ENCODE data around the gene OSBPL10. TPM values are rescaled to one million over a fixed set of nuclear protein-coding genes. Genes with fewer than 3 reads are reported as not detected.

The OSBPL10 gene
- total RNA-seq, 1 experiment from 2014 or later: 74.7 TPM

DNA sequence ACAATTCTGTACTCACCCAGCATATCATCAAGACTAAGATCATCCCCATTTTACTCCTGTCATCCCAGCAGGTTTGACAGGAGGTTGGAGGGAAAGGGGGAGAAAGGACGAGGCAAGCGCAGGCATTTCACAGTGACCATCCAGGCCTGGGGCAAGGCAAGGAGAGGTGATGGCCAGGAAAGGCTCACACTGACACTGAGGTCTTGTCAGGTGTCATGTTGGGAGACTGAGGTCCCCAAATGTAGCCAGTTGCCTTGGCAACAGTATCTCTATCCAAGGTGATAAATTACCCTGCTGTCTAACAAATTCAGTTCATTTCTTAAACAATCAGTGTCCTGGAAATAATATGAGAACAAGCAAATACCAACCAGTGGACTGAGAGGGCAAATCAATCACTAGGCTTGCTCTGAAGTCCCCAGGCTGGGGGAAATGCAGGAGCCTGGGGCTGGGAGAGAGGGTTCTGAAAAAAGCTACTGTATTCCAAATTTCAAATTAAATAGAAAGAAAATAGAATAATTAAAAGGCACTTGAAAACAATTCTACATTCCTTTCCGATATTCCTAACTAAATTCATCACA, 172.8 kb downstream of the OSBPL10 start:
- no peaks in the 10 kb centered on the region for H3K4me1 Mint-ChIP-seq (ENCODE audit: low read depth, unreplicated experiment)
- DNase-seq: no peak
- no peak overlapping the region for H3K27ac Mint-ChIP-seq (ENCODE audit: unreplicated experiment)
- no peaks in the 10 kb centered on the region for H3K27me3 Mint-ChIP-seq (ENCODE audit: unreplicated experiment)
- TF ChIP-seq, protein P1, sequence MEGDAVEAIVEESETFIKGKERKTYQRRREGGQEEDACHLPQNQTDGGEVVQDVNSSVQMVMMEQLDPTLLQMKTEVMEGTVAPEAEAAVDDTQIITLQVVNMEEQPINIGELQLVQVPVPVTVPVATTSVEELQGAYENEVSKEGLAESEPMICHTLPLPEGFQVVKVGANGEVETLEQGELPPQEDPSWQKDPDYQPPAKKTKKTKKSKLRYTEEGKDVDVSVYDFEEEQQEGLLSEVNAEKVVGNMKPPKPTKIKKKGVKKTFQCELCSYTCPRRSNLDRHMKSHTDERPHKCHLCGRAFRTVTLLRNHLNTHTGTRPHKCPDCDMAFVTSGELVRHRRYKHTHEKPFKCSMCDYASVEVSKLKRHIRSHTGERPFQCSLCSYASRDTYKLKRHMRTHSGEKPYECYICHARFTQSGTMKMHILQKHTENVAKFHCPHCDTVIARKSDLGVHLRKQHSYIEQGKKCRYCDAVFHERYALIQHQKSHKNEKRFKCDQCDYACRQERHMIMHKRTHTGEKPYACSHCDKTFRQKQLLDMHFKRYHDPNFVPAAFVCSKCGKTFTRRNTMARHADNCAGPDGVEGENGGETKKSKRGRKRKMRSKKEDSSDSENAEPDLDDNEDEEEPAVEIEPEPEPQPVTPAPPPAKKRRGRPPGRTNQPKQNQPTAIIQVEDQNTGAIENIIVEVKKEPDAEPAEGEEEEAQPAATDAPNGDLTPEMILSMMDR (IDR thresholded peaks at IDR 0.05; ENCODE audit: unreplicated experiment): no peak
- peaks cover 5% of the 10 kb centered on the region for H3K36me3 Mint-ChIP-seq (ENCODE audit: insufficient read depth, unreplicated experiment)
- CTCF ChIA-PET: no interaction called here
- intact Hi-C loops (cut with micrococcal nuclease; ENCODE audit: unreplicated experiment): no loop called here
- H3K9me3 Mint-ChIP-seq (ENCODE audit: low read depth, unreplicated experiment): no peaks in the 10 kb centered on the region
- BruUV-seq (replicated peaks): no TSS peak
- no peak overlapping the region for H3K4me3 Mint-ChIP-seq (ENCODE audit: low read depth, unreplicated experiment)

DNA sequence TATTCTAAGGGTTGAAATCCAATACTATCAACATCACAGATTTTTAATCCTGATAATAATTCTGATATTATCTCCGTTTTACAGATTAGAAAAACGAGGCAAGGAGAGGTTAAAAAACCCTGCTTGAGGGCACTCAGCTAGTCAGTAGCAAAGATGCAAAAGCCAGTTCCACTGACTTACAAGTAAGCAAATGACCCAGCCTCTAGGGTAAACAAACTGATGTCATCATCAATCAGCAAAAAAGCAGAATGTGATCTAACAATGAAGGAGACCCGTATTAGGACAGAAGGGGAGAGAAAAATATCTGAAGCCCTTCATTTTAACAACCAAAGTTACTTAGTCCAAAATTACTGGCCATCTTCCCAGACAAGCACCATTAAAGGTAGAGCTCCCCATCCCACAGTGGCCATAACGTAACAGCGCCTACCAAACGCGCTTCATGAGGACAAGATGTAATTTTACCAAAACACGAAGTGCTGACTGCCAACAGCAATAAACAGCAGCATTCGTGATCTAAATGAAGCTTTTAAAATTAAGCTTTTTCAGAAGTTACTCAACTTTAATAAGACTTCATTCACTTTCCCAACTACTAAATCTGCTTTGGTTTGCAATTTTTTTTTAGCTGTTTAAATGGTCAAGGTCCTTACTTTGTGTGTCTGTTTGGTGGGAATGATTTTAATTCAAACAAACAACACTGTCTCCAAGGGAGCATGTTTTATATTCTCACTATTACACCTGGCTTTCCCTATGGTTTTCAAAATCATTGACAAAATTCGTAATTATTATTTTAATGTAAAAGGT, 176.6 kb downstream of the OSBPL10 start:
- intact Hi-C loops (cut with micrococcal nuclease; ENCODE audit: unreplicated experiment): no loop called here
- Mint-ChIP-seq H3K9me3 (ENCODE audit: low read depth, unreplicated experiment) (no peaks in the 10 kb centered on the region), H3K27ac (ENCODE audit: unreplicated experiment) (no peak overlapping the region), H3K4me1 (ENCODE audit: low read depth, unreplicated experiment) (no peaks in the 10 kb centered on the region), H3K36me3 (ENCODE audit: insufficient read depth, unreplicated experiment) (no peaks in the 10 kb centered on the region), H3K27me3 (ENCODE audit: unreplicated experiment) (no peaks in the 10 kb centered on the region), H3K4me3 (ENCODE audit: low read depth, unreplicated experiment) (no peak overlapping the region)
- no peak for DNase-seq
- CTCF ChIA-PET: interaction anchor here (0.6 kb wide), 1 partner anchor 81 kb away, joined by 4 read pairs; no protein-coding TSS in a partner anchor
- BruUV-seq (replicated peaks): no TSS peak
- TF ChIP-seq, protein P1 (IDR thresholded peaks at IDR 0.05; ENCODE audit: unreplicated experiment): no peak

DNA sequence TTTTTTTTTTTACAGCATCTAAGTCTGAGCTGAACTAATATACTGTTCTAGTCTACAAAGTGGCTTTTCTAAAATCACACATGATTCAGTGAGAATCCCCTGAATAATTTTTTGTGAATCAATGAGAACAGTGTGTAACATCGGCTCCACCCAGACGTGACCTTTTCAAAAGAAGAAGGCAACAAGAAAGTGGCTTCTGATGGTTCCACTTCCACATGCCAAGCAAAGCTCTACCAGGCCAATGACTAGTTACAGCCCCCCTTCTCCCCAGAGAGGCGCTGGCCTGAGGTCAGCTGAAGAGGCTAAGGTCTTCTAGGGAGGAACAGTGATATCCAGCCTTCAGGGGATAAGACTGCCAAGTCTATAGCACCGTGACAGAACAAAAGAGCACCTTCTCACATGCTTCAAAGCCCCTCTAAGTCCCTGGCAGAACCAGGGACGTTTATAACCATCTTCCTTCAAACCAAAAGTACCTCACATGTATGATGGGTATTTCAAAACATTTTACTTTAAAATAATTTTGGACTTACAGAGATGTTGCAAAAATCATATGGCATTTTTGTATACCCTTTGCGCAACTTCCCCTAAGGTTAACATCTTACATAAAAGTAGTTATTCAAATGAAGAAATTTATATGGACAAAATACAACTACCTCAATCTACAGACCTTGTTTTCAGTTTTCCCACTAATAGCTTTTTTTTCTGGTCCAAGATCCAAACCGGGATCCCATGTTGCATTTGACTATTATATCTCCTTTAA, 177.9 kb downstream of the OSBPL10 start:
- intact Hi-C loops (cut with micrococcal nuclease; ENCODE audit: unreplicated experiment): no loop called here
- H3K9me3 Mint-ChIP-seq (ENCODE audit: low read depth, unreplicated experiment): no peaks in the 10 kb centered on the region
- no peaks in the 10 kb centered on the region for H3K27me3 Mint-ChIP-seq (ENCODE audit: unreplicated experiment)
- no peaks in the 10 kb centered on the region for H3K36me3 Mint-ChIP-seq (ENCODE audit: insufficient read depth, unreplicated experiment)
- DNase-seq: no peak
- no peak overlapping the region for H3K4me3 Mint-ChIP-seq (ENCODE audit: low read depth, unreplicated experiment)
- no TSS peak for BruUV-seq (replicated peaks)
- H3K27ac Mint-ChIP-seq (ENCODE audit: unreplicated experiment): no peak overlapping the region
- no peaks in the 10 kb centered on the region for H3K4me1 Mint-ChIP-seq (ENCODE audit: low read depth, unreplicated experiment)
- TF ChIP-seq, protein P1 (IDR thresholded peaks at IDR 0.05; ENCODE audit: unreplicated experiment): no peak
- CTCF ChIA-PET: interaction anchor here (0.6 kb wide), 2 partner anchors 281 to 655 kb away, joined by 3 to 4 read pairs; no protein-coding TSS in a partner anchor

DNA sequence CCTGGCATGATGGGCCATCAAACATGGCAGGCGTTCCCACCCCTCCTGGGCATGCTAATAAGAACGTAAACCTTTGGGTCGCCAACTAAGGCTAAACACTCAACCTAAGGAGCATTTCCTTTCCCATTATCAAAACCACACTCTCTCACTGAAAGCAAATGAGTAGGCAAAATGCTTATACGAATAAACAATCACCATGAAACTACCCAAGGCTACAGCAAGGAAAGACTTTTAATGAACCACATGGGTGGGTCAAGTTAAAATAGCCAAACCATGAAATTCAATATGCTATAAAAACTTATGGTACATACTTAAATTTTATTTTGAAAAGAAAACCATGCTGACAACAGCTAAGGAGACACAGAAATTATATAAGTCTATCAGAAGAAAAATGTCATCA, 180.6 kb downstream of the OSBPL10 start:
- Mint-ChIP-seq H3K4me3 (ENCODE audit: low read depth, unreplicated experiment) (no peak overlapping the region), H3K4me1 (ENCODE audit: low read depth, unreplicated experiment) (no peaks in the 10 kb centered on the region), H3K36me3 (ENCODE audit: insufficient read depth, unreplicated experiment) (no peaks in the 10 kb centered on the region), H3K27me3 (ENCODE audit: unreplicated experiment) (no peaks in the 10 kb centered on the region), H3K9me3 (ENCODE audit: low read depth, unreplicated experiment) (no peaks in the 10 kb centered on the region), H3K27ac (ENCODE audit: unreplicated experiment) (no peak overlapping the region)
- intact Hi-C loops (cut with micrococcal nuclease; ENCODE audit: unreplicated experiment): no loop called here
- CTCF ChIA-PET: no interaction called here
- no TSS peak for BruUV-seq (replicated peaks)
- no peak for DNase-seq
- TF ChIP-seq, protein P1 (IDR thresholded peaks at IDR 0.05; ENCODE audit: unreplicated experiment): no peak
